IPS-18c (cell line): Measurements from ENCODE around the gene KRT16.
"Not testable (repeated sequence)": the region's sequence is repeated elsewhere in the genome, so short reads cannot be mapped to it uniquely, and the experiment has no call there.

Experiments
- H3K4me3 ChIP-seq: 2 replicates; pipeline ENCODE4 v1.7.0; 2013; ENCODE audit warnings: low read depth, mild to moderate bottlenecking, low read length, moderate library complexity; ENCODE audit not compliant: insufficient read depth
- H3K9me3 ChIP-seq: one replicate; pipeline ENCODE4 v1.6.1; 2013; ENCODE audit warnings: mild to moderate bottlenecking, low read length, moderate library complexity; ENCODE audit not compliant: control insufficient read depth, insufficient read depth

KRT16 gene

GRCh38 chr17:41631898-41632285, 19.3 kb upstream of the KRT16 start:
- Histone ChIP-seq H3K4me3 (no peak overlapping the region), H3K9me3 (no peaks in the 10 kb centered on the region)

- Histone ChIP-seq H3K4me3 (no peak overlapping the region), H3K9me3 (no peaks in the 10 kb centered on the region)
Observed at GRCh38 chr17:41631025-41631897, 18.7 kb upstream of the KRT16 start.

- no peak overlapping the region for H3K4me3 ChIP-seq
- H3K9me3 ChIP-seq, result no peaks in the 10 kb centered on the region
Observed at GRCh38 chr17:41629826-41630670, 17.5 kb upstream of the KRT16 start.

- Histone ChIP-seq H3K4me3 (no peak overlapping the region), H3K9me3 (peaks cover 2% of the 10 kb centered on the region)
Observed at GRCh38 chr17:41629316-41629715, 16.7 kb upstream of the KRT16 start.

DNA sequence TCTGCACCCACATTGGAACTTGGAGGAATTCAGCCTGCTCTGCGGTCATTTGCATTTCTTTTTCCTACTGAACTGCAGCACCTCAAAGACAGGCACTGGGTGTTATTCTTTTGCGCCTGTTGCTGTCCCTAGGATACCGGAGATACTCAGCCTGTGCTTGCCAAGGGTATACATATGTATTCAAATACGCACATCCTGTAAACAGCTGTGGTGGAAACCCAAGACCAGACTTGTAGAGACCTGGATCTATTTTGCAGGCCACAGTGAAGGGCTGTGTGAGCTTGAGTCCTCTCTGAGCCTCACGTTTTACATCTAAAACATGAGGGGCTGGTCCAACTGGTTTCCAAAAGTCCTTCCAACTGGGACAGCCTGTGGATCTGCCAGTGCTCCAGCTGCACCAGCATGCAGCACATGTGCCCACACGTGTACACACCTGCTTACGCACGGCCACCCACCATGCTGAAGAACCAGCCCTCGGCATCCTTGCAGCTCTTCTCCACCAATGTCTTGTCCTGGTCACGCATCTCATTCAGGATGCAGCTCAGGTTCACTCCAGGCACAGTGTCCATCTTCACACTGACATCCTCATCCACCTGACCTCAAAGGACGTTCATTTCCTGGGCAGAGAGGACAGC, 16.2 kb upstream of the KRT16 start:
- H3K9me3 ChIP-seq, H3K4me3 ChIP-seq: not testable (repeated sequence)

DNA sequence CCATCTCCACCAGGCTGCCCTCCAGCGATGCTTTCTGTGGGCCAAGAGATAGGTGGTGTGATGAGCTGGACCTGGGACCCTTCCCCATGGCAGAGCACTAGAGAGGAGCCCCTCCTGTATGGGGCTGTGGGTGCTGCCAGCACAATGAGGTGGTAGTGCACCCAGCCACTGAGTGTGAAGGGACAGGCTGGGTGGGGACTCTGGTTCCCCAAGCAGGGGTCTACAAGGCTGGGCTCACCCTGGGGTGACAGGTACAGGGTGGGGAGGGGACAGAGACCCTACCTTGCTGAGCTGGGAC, 15.5 kb upstream of the KRT16 start:
- H3K9me3 ChIP-seq, H3K4me3 ChIP-seq: not testable (repeated sequence)

DNA sequence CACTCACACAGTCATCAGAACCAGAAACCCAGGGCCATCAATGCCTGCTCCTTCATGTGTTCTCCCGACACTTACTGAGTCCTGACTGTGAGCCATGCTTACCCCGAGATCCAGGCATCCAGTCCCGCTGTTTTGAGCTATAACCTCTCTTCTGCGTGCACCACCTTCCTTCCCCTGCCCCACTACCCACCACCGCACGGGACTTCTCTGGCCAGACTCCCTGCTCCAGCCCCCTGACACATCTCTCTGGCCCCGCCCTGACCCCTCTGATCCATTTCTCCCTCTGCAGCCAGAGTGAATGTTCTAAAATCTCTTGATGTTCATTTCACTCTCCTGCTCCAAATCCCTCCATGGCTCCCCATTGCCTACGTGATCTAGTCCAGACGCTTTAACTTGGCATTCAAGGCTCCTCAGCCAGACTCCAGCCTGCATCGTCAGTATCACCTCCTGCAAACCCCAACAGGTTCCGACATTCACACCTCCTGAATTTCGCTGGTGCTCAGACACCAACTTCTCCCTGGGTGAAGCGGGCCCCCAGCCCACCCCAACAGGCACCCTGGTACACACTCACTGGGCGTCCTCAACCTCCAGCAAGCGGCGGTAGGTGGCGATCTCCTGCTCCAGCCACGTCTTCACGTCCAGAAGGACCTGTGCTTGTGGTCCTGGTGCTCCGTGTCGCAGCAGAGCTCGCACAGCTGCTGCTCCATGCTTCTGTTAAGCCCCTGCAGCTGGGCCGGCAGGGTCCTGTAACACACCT, 14.9 kb upstream of the KRT16 start:
- Histone ChIP-seq H3K4me3 (no peak overlapping the region), H3K9me3 (peaks cover 2% of the 10 kb centered on the region)

- not testable (repeated sequence) for H3K4me3 ChIP-seq, H3K9me3 ChIP-seq
Observed at GRCh38 chr17:41626914-41627295, 14.3 kb upstream of the KRT16 start.

DNA sequence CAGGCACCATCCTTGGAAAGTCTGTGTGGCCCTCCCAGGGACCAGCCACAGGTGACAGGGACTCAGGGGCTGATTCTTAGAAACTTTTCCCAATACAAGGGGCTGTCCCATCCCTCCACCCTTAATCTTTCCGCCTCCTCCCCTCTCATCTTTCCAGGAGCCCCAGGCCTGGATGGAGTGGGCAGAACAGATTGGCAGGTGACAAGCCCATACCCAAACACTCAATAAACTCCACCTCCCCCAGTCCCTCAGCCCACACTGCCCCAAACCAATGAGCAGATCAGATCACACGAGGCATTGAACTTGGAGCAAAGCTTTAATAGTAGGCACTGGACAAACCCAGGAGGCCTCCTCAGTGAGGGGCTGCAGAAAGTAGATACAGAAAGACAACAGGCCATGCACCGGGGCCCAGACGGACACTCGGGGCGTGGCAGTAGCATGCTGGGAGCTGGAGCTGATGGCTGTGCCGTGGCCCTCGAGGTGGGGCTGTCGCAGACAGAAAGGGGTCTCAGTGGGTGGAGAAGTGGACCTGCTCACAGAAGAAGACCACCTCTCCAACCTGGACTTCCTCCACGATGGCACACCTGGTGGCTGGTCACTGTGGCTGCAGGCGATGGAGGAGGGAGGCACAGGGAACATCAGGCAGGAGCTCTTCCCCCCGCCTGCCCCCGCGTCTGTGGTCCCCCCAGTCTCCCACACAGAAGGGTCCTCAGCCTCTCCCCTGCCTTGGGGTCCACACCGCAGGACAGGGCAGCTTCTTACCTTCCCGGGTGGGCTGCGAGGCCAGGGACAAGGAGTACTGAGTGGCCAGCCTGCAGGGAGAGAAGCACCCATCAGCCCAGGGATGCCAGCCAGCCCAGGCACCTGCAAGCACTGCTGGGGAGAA, 13.7 kb upstream of the KRT16 start:
- H3K9me3 ChIP-seq, result not testable (repeated sequence)

GRCh38 chr17:41625602-41626001, 13.0 kb upstream of the KRT16 start:
- Histone ChIP-seq H3K9me3 (peaks cover 2% of the 10 kb centered on the region), H3K4me3 (no peak overlapping the region)

More for the DNA sequence above, 13.7 kb upstream of the KRT16 start:
- not testable (repeated sequence) for H3K4me3 ChIP-seq

- H3K4me3 ChIP-seq, result no peak within 1 kb of the TSS
- peaks cover 2% of the 10 kb centered on the region for H3K9me3 ChIP-seq
Observed at GRCh38 chr17:41624208-41625101, 11.9 kb upstream of the KRT16 start, which contains the start of gene KRT17. TSS of gene KRT17 (minus strand) at chr17:41624575. CDS start at chr17:41624509, 66 bp downstream.

- not testable (repeated sequence) for H3K4me3 ChIP-seq, H3K9me3 ChIP-seq
Observed at GRCh38 chr17:41623184-41623861, 10.8 kb upstream of the KRT16 start.

DNA sequence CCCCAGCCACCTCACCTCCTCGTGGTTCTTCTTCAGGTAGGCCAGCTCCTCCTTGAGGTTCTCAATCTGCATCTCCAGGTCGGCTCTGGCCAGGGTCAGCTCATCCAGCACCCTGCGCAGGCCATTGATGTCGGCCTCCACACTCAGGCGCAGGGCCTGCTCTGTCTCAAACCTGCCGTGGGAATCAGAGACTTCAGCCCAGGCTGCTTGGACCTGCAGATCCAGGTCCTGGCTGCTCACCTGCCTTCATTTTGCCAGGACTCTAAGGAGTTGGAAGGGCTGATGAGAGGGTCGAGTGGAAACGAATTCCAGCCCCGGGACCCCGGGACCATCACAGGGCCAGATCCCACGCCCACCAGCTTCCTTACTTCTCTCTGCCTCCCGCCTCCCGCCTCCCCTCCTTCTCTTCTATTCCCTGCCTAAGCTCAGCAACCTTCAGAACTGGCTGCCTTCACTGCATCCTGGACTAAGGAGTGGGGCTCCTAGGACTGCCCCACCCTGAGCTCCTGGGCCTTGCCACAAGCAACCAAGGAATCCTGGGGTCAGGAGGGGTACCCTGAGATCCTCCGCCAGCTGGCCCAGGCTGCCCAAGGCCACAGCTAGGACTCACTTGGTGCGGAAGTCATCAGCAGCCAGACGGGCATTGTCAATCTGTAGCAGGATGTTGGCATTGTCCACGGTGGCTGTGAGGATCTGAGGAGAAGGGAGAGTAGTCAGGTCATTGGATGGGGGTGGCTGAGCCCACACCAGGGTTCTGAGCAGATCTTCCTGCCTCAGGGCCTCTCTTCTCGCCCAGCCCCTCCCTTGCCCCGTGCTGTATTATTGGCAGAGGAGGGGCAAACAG, 10.0 kb upstream of the KRT16 start:
- not testable (repeated sequence) for H3K9me3 ChIP-seq, H3K4me3 ChIP-seq

DNA sequence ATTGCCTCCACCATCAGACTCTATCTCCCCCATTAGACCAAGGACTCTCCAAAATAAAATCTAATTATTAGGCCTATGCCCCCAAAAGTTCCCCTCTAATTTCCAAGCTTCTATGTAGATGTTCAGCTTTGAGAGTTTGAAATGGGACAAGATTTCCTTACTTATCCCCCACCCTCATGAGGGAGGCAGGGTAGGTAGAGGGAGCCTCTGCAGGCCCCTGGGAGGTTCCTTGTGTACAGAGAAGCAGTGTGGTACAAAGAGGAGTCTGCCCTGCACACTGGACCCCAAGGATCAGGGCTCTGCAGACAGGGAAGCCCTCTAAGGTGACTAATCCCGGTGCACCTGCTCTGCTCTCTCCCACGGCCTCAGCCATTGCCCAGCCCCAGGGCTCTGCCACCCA, 9.3 kb upstream of the KRT16 start:
- H3K4me3 ChIP-seq, result no peak overlapping the region
- peaks cover 2% of the 10 kb centered on the region for H3K9me3 ChIP-seq
